Immature natural killer cell (primary cell): Measurements from ENCODE around the gene FKBP1A. TPM values are rescaled to one million over a fixed set of nuclear protein-coding genes. Genes with fewer than 3 reads are reported as not detected.

Experiments used
- polyA plus RNA-seq, 3 donors: library from polyadenylated mRNA; unstranded; fragments of 300-500 nt; fragmentation: Illumina TruSeq; gene quantifications; one replicate each; pipeline ENCODE4 v1.2.3, GENCODE V29; 2021

FKBP1A gene
- polyA plus RNA-seq, 3 donors from 2014 or later, result 45.1 to 70.7 (median 47.5) TPM

Other genes with a start within 250 kb of the FKBP1A start
- not detected for gene TMEM74B, start 208.1 kb downstream of the FKBP1A start, polyA plus RNA-seq
- gene C20orf202, start 189.6 kb downstream of the FKBP1A start, polyA plus RNA-seq, result not detected
- not detected for gene RAD21L1, start 167.0 kb downstream of the FKBP1A start, polyA plus RNA-seq
- gene SNPH, start 126.8 kb downstream of the FKBP1A start, polyA plus RNA-seq, result 1 to 10 TPM in 2 of 3 donors, under 1 TPM in 1; 0.59 to 2.8 (median 1.1) TPM
- gene SDCBP2, start 63.9 kb downstream of the FKBP1A start, polyA plus RNA-seq, result 1 to 10 TPM; 1.3 to 2.0 (median 1.8) TPM
- gene NSFL1C, start 73.8 kb upstream of the FKBP1A start, polyA plus RNA-seq, result 10 to 100 TPM; 75.1 to 97.5 (median 78.2) TPM
- gene SIRPB2, start 98.4 kb upstream of the FKBP1A start, polyA plus RNA-seq, result under 1 TPM; 0.60 to 0.95 (median 0.63) TPM
- under 1 TPM in 1 of 3 donors, not detected in 2; 0.35 TPM for gene SIRPD, start 164.7 kb upstream of the FKBP1A start, polyA plus RNA-seq
- 1 to 10 TPM in 2 of 3 donors, under 1 TPM in 1; 0.50 to 1.8 (median 1.7) TPM for gene SIRPB1, start 227.0 kb upstream of the FKBP1A start, polyA plus RNA-seq